ENCODE measurements around the gene AIFM3. TPM values are rescaled to one million over a fixed set of nuclear protein-coding genes. Genes with fewer than 3 reads are reported as not detected.
A peak's percentile ranks its signal among the peaks of the same experiment; 100 is the strongest.

The AIFM3 gene
- total and polyA plus RNA-seq, 2 of the 13 experiments (the other 11 are each of a cell fraction or from before 2014, with no cell fraction given) = 9.0 to 15.3 TPM

GRCh38 chr22:21001601-21002325, 34.7 kb downstream of the AIFM3 start, which contains the start of gene THAP7 (continued):
- TF ChIP-seq BCL6 (CRISPR knock-in tag; IDR thresholded peaks at IDR 0.05) (peak; percentile 46; the same call in 1 of the 2 replicates), USF2 (IDR thresholded peaks at IDR 0.05; ENCODE audit: low read depth, low read length) (peak; percentile 47; the same call in 1 of the 2 replicates), USF2 (CRISPR knock-in tag; IDR thresholded peaks at IDR 0.05; ENCODE audit: borderline replicate concordance) (peak; percentile 49), HOXD1 (CRISPR knock-in tag; IDR thresholded peaks at IDR 0.05) (peak; percentile 59; the same call in 1 of the 2 replicates), MBD4 (IDR thresholded peaks at IDR 0.05; ENCODE audit: borderline replicate concordance, low read length) (no peak), UBTF (CRISPR knock-in tag; IDR thresholded peaks at IDR 0.05) (peak; percentile 68), PLSCR1 (CRISPR knock-in tag; IDR thresholded peaks at IDR 0.05; ENCODE audit: borderline replicate concordance) (peak; percentile 82; the same call in 1 of the 2 replicates), ZC3H4 (CRISPR knock-in tag; IDR thresholded peaks at IDR 0.05; ENCODE audit: borderline replicate concordance) (0 out of 2 replicates have a peak, but pooled peaks have one; percentile 15), ZKSCAN8 (CRISPR knock-in tag; IDR thresholded peaks at IDR 0.05; ENCODE audit: borderline replicate concordance) (no peak), KLF16 (CRISPR knock-in tag; IDR thresholded peaks at IDR 0.05) (peak; percentile 11 to 92; a peak in 2 of 4 replicates), BATF2 (CRISPR knock-in tag; IDR thresholded peaks at IDR 0.05) (peak; percentile 71), SIN3A (IDR thresholded peaks at IDR 0.05; ENCODE audit: borderline replicate concordance, low read depth, low read length) (peak; percentile 88; the same call in 1 of the 2 replicates), ZBTB42 (CRISPR knock-in tag; IDR thresholded peaks at IDR 0.05) (no peak; the same call in 1 of the 2 replicates), NFE2 (CRISPR knock-in tag; IDR thresholded peaks at IDR 0.05) (no peak), MTA3 (CRISPR knock-in tag; IDR thresholded peaks at IDR 0.05) (no peak), MIER2 (CRISPR knock-in tag; IDR thresholded peaks at IDR 0.05) (peak; percentile 5; the same call in 1 of the 2 replicates), POLR2G (IDR thresholded peaks at IDR 0.05; ENCODE audit: low read depth, low read length) (peak; percentile 95), MLX (CRISPR knock-in tag; IDR thresholded peaks at IDR 0.05) (no peak), DBP (CRISPR knock-in tag; IDR thresholded peaks at IDR 0.05; ENCODE audit: not compliant biosample characterization) (peak; percentile 35)
